ENCODE results near the gene DMD.

Gene DMD

DNA sequence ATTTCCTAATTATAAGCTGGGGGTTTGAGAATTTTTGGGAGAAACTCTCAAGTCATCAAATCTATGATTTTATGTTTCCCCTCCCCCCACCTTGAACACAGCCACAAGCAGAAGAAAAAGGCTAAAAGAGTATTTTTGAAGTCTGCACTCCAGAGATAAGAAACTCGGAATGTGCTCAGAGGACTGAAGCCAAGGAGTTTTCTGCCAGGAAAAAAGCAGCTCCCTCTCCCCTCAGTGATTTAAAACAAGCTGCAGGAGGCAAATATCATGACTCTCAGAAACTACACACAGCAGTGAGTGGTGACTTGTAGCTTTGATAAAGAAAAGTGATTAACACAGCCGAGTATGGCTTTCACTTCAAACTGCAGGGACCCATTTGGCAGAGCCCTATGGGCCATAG lies 1339.3 kb downstream of the DMD start:
- DNase-seq (ENCODE audit: low read depth), result no peak
- H3K4me3 ChIP-seq (ENCODE audit: low read depth, low read length), result no peak overlapping the region
- TF ChIP-seq, protein P1, sequence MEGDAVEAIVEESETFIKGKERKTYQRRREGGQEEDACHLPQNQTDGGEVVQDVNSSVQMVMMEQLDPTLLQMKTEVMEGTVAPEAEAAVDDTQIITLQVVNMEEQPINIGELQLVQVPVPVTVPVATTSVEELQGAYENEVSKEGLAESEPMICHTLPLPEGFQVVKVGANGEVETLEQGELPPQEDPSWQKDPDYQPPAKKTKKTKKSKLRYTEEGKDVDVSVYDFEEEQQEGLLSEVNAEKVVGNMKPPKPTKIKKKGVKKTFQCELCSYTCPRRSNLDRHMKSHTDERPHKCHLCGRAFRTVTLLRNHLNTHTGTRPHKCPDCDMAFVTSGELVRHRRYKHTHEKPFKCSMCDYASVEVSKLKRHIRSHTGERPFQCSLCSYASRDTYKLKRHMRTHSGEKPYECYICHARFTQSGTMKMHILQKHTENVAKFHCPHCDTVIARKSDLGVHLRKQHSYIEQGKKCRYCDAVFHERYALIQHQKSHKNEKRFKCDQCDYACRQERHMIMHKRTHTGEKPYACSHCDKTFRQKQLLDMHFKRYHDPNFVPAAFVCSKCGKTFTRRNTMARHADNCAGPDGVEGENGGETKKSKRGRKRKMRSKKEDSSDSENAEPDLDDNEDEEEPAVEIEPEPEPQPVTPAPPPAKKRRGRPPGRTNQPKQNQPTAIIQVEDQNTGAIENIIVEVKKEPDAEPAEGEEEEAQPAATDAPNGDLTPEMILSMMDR (IDR thresholded peaks at IDR 0.05; ENCODE audit: insufficient read depth, low read depth, low read length, missing control alignments), result no peak

DNA sequence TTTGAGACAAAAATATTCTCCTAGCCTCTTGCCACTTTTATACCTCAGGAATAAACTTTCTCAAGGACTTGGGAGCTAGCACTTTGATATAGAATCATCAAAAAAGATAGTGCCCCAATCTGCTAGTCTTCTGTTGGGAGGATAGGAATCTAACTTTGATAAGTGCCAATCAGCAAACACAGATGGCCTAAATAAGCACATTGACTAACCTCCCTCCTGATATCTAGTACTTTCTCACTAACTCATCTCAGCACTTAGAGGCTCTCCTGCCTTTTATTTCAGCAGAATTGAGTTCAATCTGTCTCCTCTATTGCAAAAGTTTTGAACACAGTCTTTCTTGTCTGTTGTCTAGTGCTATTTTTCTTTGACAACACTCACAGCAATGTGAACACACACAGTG lies 1341.1 kb downstream of the DMD start:
- no peak overlapping the region for H3K4me3 ChIP-seq (ENCODE audit: low read depth, low read length)
- no peak for DNase-seq (ENCODE audit: low read depth)
- TF ChIP-seq, protein P1 (IDR thresholded peaks at IDR 0.05; ENCODE audit: insufficient read depth, low read depth, low read length, missing control alignments), result no peak

DNA sequence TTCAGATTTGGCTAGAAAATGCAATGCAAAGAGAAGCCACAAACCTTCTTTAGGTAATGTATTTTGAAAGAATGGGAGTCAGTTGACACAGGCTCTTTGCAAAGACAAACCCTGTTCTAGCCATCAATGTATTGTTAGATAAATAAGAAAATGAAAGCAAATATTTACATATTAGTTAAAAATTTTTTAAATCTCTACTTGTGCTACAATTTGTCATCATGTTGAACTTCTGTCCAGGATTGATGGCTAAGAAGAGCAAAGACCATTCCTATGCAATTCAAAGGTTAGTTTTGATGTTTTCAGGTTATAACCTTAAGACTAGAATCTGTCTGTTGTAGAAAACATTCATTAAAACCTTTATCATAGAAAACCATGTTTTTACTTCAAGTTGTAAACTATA lies 1350.7 kb downstream of the DMD start:
- H3K4me3 ChIP-seq (ENCODE audit: low read depth, low read length), result no peak overlapping the region
- TF ChIP-seq, protein P1 (IDR thresholded peaks at IDR 0.05; ENCODE audit: insufficient read depth, low read depth, low read length, missing control alignments), result no peak
- DNase-seq (ENCODE audit: low read depth), result no peak

DNA sequence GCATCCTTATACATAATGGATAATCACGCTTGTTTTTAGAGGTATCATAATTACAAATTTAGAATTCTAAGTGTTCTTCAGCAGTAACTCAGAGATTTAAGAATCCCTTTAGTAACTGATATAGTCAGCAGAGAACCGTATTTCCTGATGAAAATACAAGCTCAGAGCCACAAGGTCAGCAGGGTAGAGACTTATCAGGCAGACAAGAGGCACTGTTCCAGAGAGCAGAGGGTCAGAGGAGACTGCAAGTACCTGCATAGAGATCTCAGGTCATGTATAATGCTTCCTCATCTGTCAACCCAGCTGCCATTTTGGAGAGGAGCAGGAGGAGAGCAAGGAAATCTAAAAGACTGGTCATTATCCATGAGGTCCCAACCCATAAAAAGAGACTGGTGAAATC lies 1352.4 kb downstream of the DMD start:
- TF ChIP-seq, protein P1 (IDR thresholded peaks at IDR 0.05; ENCODE audit: insufficient read depth, low read depth, low read length, missing control alignments), result no peak
- no peak overlapping the region for H3K4me3 ChIP-seq (ENCODE audit: low read depth, low read length)
- DNase-seq (ENCODE audit: low read depth), result no peak

DNA sequence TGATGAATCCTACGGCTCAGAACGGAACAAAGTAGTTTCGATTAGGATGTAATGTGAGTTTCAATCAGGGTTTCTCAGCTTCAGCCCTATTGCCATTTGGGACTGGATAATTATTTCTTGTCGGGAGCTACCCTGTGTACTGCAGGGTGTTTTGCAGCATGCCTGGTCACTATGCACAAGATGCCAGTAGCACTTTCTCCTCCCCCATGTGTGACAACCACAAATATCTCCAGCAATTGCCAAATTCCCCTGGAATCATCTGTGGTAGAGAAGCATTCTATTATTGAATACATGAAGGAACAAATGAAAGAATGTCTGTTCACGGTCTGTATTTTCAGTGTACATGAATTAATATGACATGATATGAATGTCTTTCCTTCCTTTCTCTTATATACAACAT lies 1356.6 kb downstream of the DMD start:
- TF ChIP-seq, protein P1 (IDR thresholded peaks at IDR 0.05; ENCODE audit: insufficient read depth, low read depth, low read length, missing control alignments), result no peak
- H3K4me3 ChIP-seq (ENCODE audit: low read depth, low read length), result no peak overlapping the region
- DNase-seq (ENCODE audit: low read depth), result no peak

DNA sequence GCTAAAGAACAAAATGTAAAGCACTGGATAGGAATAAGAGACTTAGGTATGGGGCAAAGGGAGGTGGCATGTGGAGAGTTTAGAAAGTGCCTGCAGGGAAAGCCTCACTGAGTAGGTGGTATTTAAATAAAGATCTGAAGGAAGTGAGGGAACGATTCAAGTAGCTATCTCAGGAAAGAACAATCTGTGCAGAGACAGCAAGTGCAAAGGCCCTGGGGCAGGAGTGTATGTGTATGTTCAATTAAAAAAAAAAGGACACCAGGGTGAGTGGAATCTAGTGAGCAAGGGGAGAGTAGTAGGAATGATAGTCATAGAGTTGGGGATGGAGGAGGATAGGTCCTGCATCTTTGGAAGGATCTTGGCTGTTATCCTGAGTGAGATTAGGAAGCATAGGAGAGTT lies 1359.6 kb downstream of the DMD start:
- DNase-seq (ENCODE audit: low read depth), result no peak
- no peak overlapping the region for H3K4me3 ChIP-seq (ENCODE audit: low read depth, low read length)
- TF ChIP-seq, protein P1 (IDR thresholded peaks at IDR 0.05; ENCODE audit: insufficient read depth, low read depth, low read length, missing control alignments), result no peak

DNA sequence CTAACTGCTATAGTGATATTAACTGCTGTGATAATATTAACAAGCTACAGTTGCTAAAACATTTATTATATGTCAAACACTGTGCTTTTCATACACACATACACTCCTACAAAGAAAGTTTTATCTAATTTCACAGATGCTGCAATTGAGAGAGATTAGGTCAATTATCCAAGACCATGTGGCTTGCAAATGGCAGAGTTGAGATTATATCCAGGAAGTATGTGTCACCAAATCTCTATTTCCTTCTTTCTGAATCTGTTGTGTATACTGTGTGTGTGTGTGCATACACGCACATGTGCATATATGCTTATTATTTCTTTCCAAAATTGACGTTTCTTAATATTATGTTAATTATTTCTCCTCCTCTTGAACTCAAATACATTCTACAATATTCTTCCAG lies 1363.6 kb downstream of the DMD start:
- no peak for DNase-seq (ENCODE audit: low read depth)
- no peak overlapping the region for H3K4me3 ChIP-seq (ENCODE audit: low read depth, low read length)
- TF ChIP-seq, protein P1 (IDR thresholded peaks at IDR 0.05; ENCODE audit: insufficient read depth, low read depth, low read length, missing control alignments), result no peak
